Stimulated activated CD8-positive, alpha-beta memory T cell treated with anti-CD3 and anti-CD28 coated beads, Interleukin-2, amount 100 ng/mL, for 48 hours (primary cell): ENCODE data around the gene BLOC1S5.

ENCODE experiments used
- DNase-seq, 2 donors: peaks; one replicate each; pipeline ENCODE4 v3.0.0-alpha.2; 2020; ENCODE audit warnings: low read depth in 2 of 2

BLOC1S5 gene

GRCh38 chr6:8063761-8064637, at the start of gene BLOC1S5:
Gene BLOC1S5 (minus strand): TSS chr6:8064389. CDS start chr6:8064376, 13 bp downstream.
- DNase-seq, result peak; percentile 95 to 97

- no peak for DNase-seq
Observed at GRCh38 chr6:8113131-8113654, 49.0 kb upstream of the BLOC1S5 start.

GRCh38 chr6:8110725-8111124, 46.5 kb upstream of the BLOC1S5 start:
- no peak for DNase-seq

- no peak for DNase-seq
Observed at GRCh38 chr6:8110117-8110721, 46.0 kb upstream of the BLOC1S5 start.

GRCh38 chr6:8108759-8109539, 44.8 kb upstream of the BLOC1S5 start:
- DNase-seq, result no peak

- no peak for DNase-seq
Observed at GRCh38 chr6:8108031-8108660, 44.0 kb upstream of the BLOC1S5 start.

GRCh38 chr6:8105791-8106190, 41.6 kb upstream of the BLOC1S5 start:
- no peak for DNase-seq

- no peak for DNase-seq
Observed at GRCh38 chr6:8103726-8104125, 39.5 kb upstream of the BLOC1S5 start.

- peak; percentile 95 to 98 for DNase-seq
Observed at GRCh38 chr6:8102122-8102958, 38.2 kb upstream of the BLOC1S5 start, which contains the start of gene EEF1E1. Gene EEF1E1 (minus strand): TSS chr6:8102548. CDS start chr6:8102521, 27 bp downstream.

- no peak for DNase-seq
Observed at GRCh38 chr6:8100159-8100854, 36.1 kb upstream of the BLOC1S5 start.

- DNase-seq, result no peak
Observed at GRCh38 chr6:8090650-8091049, 26.5 kb upstream of the BLOC1S5 start.

GRCh38 chr6:8088886-8089285, 24.7 kb upstream of the BLOC1S5 start:
- no peak for DNase-seq

GRCh38 chr6:8087870-8088754, 23.9 kb upstream of the BLOC1S5 start:
- DNase-seq, result no peak

GRCh38 chr6:8086755-8087306, 22.6 kb upstream of the BLOC1S5 start:
- no peak for DNase-seq

GRCh38 chr6:8085053-8085511, 20.9 kb upstream of the BLOC1S5 start:
- no peak for DNase-seq

- DNase-seq, result no peak
Observed at GRCh38 chr6:8084586-8084985, 20.4 kb upstream of the BLOC1S5 start.

- no peak for DNase-seq
Observed at GRCh38 chr6:8082954-8083858, 19.0 kb upstream of the BLOC1S5 start.

- DNase-seq, result no peak
Observed at GRCh38 chr6:8082572-8082953, 18.4 kb upstream of the BLOC1S5 start.
